NB4 (cell line): ENCODE results near the gene AWAT1.

Source experiments
- CTCF ChIP-seq: IDR thresholded peaks from one replicate; pipeline ENCODE4 v1.5.1; 2012; ENCODE audit warnings: low read depth, low read length
- MYC ChIP-seq: IDR thresholded peaks from 2 replicates; pipeline ENCODE4 v1.6.1; 2011; ENCODE audit warnings: low read depth, low read length
- POLR2A ChIP-seq: IDR thresholded peaks from 2 replicates; pipeline ENCODE4 v1.6.1; 2011; ENCODE audit warnings: mild to moderate bottlenecking; ENCODE audit not compliant: insufficient read length; ENCODE audit errors: extremely low read depth

DNA sequence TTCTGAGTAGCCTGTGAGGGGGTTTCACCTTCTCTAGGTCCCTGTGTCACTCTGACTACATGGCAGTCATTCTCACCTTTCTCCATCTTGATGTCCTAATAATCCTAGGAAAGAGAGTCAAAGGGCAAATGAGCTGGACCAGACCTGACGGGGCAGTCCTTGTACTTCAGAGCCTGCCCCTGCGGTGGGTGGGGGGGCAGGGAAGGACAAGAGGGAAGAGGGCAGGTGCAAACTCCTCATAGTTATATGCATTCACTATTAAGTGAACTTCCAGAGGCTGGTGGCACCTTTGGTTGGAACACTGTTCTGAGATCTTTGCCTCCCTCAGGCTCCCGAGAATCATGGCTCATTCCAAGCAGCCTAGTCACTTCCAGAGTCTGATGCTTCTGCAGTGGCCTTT is at the start of gene AWAT1:
- TF ChIP-seq CTCF: no peak
- no peak for TF ChIP-seq MYC
- no peak for TF ChIP-seq POLR2A
